Stimulated activated memory B cell treated with anti-CD40 and anti-IgM and Interleukin-4, amounts not matched to agents 10 μg/mL and 1 μg/mL and 100 μg/mL, for 72 hours (primary cell): ENCODE data around the gene ABCC4.

Experiments used
- ATAC-seq: fragments of 150-1000 bp; cut with Tn5 transposase; 2 replicates; pipeline ENCODE4 v1.10.0; 2021
- H3K27ac Mint-ChIP-seq: one replicate; pipeline ENCODE4 v1.8.0; 2022; ENCODE audit warnings: mild to moderate bottlenecking, mixed read lengths
- H3K27me3 Mint-ChIP-seq: one replicate; pipeline ENCODE4 v1.8.0; 2022; ENCODE audit warnings: mixed read lengths
- H3K36me3 Mint-ChIP-seq: one replicate; pipeline ENCODE4 v1.8.0; 2022; ENCODE audit warnings: mixed read lengths
- H3K4me1 Mint-ChIP-seq: one replicate; pipeline ENCODE4 v1.8.0; 2022; ENCODE audit warnings: mixed read lengths
- H3K4me3 Mint-ChIP-seq: one replicate; pipeline ENCODE4 v1.8.0; 2022; ENCODE audit warnings: mild to moderate bottlenecking, moderate library complexity, mixed read lengths
- H3K9me3 Mint-ChIP-seq: one replicate; pipeline ENCODE4 v1.8.0; 2022; ENCODE audit warnings: mixed read lengths

Gene ABCC4

GRCh38 chr13:95098916-95099315 lies 202.3 kb downstream of the ABCC4 start:
- Mint-ChIP-seq H3K9me3 (peaks cover 17% of the 10 kb centered on the region), H3K27me3 (no peaks in the 10 kb centered on the region), H3K4me3 (no peak overlapping the region), H3K36me3 (peaks cover 50% of the 10 kb centered on the region), H3K27ac (no peak overlapping the region), H3K4me1 (no peaks in the 10 kb centered on the region)
- no peak for ATAC-seq

- no peak overlapping the region for H3K27ac Mint-ChIP-seq
- ATAC-seq: no peak
- H3K4me3 Mint-ChIP-seq: no peak overlapping the region
- H3K36me3 Mint-ChIP-seq: peaks cover 72% of the 10 kb centered on the region
- H3K9me3 Mint-ChIP-seq: peaks cover 11% of the 10 kb centered on the region
- H3K27me3 Mint-ChIP-seq: no peaks in the 10 kb centered on the region
- H3K4me1 Mint-ChIP-seq: no peaks in the 10 kb centered on the region
Measured at GRCh38 chr13:95091755-95092154, 209.5 kb downstream of the ABCC4 start.

DNA sequence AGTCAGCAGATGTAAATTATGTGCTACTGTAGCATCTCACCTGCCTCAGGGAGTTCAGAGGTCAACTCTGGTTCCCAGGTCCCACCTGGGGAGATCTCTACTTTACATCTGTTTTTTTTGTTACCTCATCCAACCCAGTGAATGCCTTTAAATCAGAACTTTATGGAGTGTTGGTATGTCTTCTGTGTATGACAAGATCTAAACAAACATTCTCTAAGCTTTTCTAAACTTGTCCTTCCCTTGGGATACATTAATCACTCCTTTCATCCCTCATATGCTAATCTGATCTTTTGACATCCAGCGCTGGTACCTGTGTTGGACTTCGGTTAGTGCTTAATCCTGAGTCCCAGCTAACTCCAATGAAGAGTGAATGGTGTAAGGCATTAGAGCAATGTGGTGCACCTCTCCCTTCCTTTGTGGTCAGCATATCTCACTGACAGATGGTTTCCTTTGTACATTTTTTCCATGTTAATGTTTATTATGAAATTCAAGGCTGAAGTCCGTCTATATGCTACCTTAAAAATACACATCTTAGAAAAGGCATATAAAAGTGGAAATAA lies 213.4 kb downstream of the ABCC4 start:
- no peak overlapping the region for H3K4me3 Mint-ChIP-seq
- H3K27me3 Mint-ChIP-seq: no peaks in the 10 kb centered on the region
- ATAC-seq: no peak
- no peak overlapping the region for H3K27ac Mint-ChIP-seq
- no peaks in the 10 kb centered on the region for H3K4me1 Mint-ChIP-seq
- peaks cover 33% of the 10 kb centered on the region for H3K36me3 Mint-ChIP-seq
- peaks cover 5% of the 10 kb centered on the region for H3K9me3 Mint-ChIP-seq

GRCh38 chr13:95086761-95087160 lies 214.5 kb downstream of the ABCC4 start:
- H3K27me3 Mint-ChIP-seq: no peaks in the 10 kb centered on the region
- H3K4me3 Mint-ChIP-seq: no peak overlapping the region
- no peak overlapping the region for H3K27ac Mint-ChIP-seq
- H3K4me1 Mint-ChIP-seq: no peaks in the 10 kb centered on the region
- ATAC-seq: no peak
- H3K36me3 Mint-ChIP-seq: peaks cover 22% of the 10 kb centered on the region
- H3K9me3 Mint-ChIP-seq: no peaks in the 10 kb centered on the region

- H3K27me3 Mint-ChIP-seq: no peaks in the 10 kb centered on the region
- H3K36me3 Mint-ChIP-seq: peaks cover 16% of the 10 kb centered on the region
- no peak overlapping the region for H3K27ac Mint-ChIP-seq
Measured at GRCh38 chr13:95083758-95084157, 217.5 kb downstream of the ABCC4 start.

GRCh38 chr13:95083066-95083465 lies 218.2 kb downstream of the ABCC4 start:
- Mint-ChIP-seq H3K4me1 (no peaks in the 10 kb centered on the region), H3K4me3 (no peak overlapping the region), H3K27me3 (no peaks in the 10 kb centered on the region), H3K36me3 (peaks cover 19% of the 10 kb centered on the region), H3K9me3 (no peaks in the 10 kb centered on the region), H3K27ac (no peak overlapping the region)
- ATAC-seq: no peak

More at GRCh38 chr13:95083758-95084157, 217.5 kb downstream of the ABCC4 start:
- Mint-ChIP-seq H3K4me3 (no peak overlapping the region), H3K9me3 (no peaks in the 10 kb centered on the region), H3K4me1 (no peaks in the 10 kb centered on the region)
- ATAC-seq: no peak

GRCh38 chr13:95075506-95075905 lies 225.7 kb downstream of the ABCC4 start:
- no peaks in the 10 kb centered on the region for H3K4me1 Mint-ChIP-seq
- no peak for ATAC-seq
- H3K27me3 Mint-ChIP-seq: no peaks in the 10 kb centered on the region
- peaks cover 65% of the 10 kb centered on the region for H3K36me3 Mint-ChIP-seq
- no peaks in the 10 kb centered on the region for H3K9me3 Mint-ChIP-seq
- no peak overlapping the region for H3K4me3 Mint-ChIP-seq
- H3K27ac Mint-ChIP-seq: no peak overlapping the region

GRCh38 chr13:95074820-95075219 lies 226.4 kb downstream of the ABCC4 start:
- no peak overlapping the region for H3K27ac Mint-ChIP-seq
- H3K36me3 Mint-ChIP-seq: peaks cover 72% of the 10 kb centered on the region
- no peaks in the 10 kb centered on the region for H3K4me1 Mint-ChIP-seq
- no peaks in the 10 kb centered on the region for H3K9me3 Mint-ChIP-seq
- no peak for ATAC-seq
- no peak overlapping the region for H3K4me3 Mint-ChIP-seq
- no peaks in the 10 kb centered on the region for H3K27me3 Mint-ChIP-seq

- Mint-ChIP-seq H3K9me3 (no peaks in the 10 kb centered on the region), H3K27me3 (no peaks in the 10 kb centered on the region), H3K36me3 (peaks cover 80% of the 10 kb centered on the region), H3K27ac (no peak overlapping the region), H3K4me3 (no peak overlapping the region), H3K4me1 (no peaks in the 10 kb centered on the region)
- no peak for ATAC-seq
Measured at GRCh38 chr13:95073747-95074311, 227.4 kb downstream of the ABCC4 start.

DNA sequence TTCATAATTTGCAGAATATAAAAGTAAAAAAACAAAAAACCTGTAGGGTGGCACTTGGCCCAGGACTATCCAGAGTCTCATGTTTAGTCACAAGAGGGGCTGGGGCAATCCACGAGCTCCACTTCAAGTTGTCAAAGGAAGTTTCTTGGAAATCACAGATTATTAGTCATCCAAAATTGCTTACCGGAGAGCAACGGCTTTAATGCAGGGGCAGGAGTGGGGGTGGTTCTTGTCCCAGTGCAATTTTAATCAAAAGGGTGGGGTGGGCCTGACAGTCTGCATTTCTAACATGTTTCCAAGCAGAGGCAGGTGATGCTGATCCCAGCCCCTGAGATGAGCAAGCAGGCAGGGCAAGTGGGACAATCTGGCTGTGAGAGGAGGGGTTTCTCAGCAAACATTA lies 233.9 kb downstream of the ABCC4 start:
- Mint-ChIP-seq H3K27ac (no peak overlapping the region), H3K36me3 (peaks cover 67% of the 10 kb centered on the region), H3K27me3 (no peaks in the 10 kb centered on the region), H3K4me3 (no peak overlapping the region), H3K4me1 (no peaks in the 10 kb centered on the region), H3K9me3 (no peaks in the 10 kb centered on the region)
- no peak for ATAC-seq

DNA sequence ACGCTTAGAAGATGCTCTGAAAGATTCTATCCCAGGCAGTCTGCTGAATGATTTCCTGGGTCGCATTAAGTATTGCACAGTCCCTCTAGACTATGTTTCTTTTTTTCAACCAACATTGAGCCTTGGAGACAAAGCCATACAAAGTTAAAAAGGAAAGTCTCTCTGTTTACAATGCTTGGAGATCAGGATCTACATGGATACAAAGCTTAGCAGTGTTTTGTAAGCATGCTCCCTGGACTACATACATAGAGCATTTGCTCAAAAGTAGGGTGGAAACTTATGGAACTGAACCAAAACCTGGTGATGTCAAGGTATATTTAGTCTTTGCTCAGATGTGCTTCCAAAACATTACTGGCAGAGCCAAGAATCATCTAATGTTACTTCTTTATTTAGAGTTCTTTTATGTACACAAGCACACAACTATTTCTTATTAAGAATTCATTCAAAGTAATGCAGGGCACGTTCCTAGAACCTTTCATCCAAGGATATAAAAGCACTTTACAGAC lies 241.2 kb downstream of the ABCC4 start:
- ATAC-seq: no peak
- no peak overlapping the region for H3K4me3 Mint-ChIP-seq
- no peaks in the 10 kb centered on the region for H3K27me3 Mint-ChIP-seq

GRCh38 chr13:95059306-95059705 lies 241.9 kb downstream of the ABCC4 start:
- no peak overlapping the region for H3K4me3 Mint-ChIP-seq
- no peaks in the 10 kb centered on the region for H3K4me1 Mint-ChIP-seq
- no peak for ATAC-seq
- H3K9me3 Mint-ChIP-seq: no peaks in the 10 kb centered on the region
- no peak overlapping the region for H3K27ac Mint-ChIP-seq
- H3K36me3 Mint-ChIP-seq: peaks cover 37% of the 10 kb centered on the region
- H3K27me3 Mint-ChIP-seq: no peaks in the 10 kb centered on the region

More for the DNA sequence above, 241.2 kb downstream of the ABCC4 start:
- Mint-ChIP-seq H3K27ac (no peak overlapping the region), H3K9me3 (no peaks in the 10 kb centered on the region), H3K36me3 (peaks cover 41% of the 10 kb centered on the region), H3K4me1 (no peaks in the 10 kb centered on the region)

- H3K27me3 Mint-ChIP-seq: no peaks in the 10 kb centered on the region
- H3K4me1 Mint-ChIP-seq: no peaks in the 10 kb centered on the region
- H3K27ac Mint-ChIP-seq: no peak overlapping the region
- ATAC-seq: no peak
- no peaks in the 10 kb centered on the region for H3K9me3 Mint-ChIP-seq
- peaks cover 37% of the 10 kb centered on the region for H3K36me3 Mint-ChIP-seq
- H3K4me3 Mint-ChIP-seq: no peak overlapping the region
Measured at GRCh38 chr13:95058680-95059079, 242.6 kb downstream of the ABCC4 start.

DNA sequence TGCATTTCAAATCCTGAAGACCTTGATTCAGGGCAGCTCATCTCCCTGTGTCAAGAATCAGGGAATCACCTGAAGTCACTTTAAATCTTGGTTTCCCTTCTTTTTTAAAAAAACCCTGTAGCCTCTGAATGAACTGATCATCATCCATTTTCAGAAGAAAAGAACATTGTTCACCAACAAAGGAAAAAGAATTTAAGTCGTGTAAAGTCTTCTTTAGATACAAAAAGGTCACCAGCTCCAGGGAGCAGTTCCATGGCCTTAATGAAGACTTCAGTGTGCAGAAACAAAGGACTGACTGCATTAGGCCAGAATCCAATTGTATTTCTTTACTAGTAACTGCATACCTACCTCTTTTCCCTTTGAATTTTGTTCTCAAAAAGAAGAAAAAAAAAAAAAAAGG lies 245.0 kb downstream of the ABCC4 start:
- H3K27me3 Mint-ChIP-seq: no peaks in the 10 kb centered on the region
- no peaks in the 10 kb centered on the region for H3K4me1 Mint-ChIP-seq
- no peaks in the 10 kb centered on the region for H3K9me3 Mint-ChIP-seq
- peaks cover 20% of the 10 kb centered on the region for H3K36me3 Mint-ChIP-seq
- no peak overlapping the region for H3K27ac Mint-ChIP-seq
- no peak for ATAC-seq
- H3K4me3 Mint-ChIP-seq: no peak overlapping the region

- Mint-ChIP-seq H3K27ac (no peak overlapping the region), H3K9me3 (no peaks in the 10 kb centered on the region)
Measured at GRCh38 chr13:95050800-95051615, 250.2 kb downstream of the ABCC4 start.

DNA sequence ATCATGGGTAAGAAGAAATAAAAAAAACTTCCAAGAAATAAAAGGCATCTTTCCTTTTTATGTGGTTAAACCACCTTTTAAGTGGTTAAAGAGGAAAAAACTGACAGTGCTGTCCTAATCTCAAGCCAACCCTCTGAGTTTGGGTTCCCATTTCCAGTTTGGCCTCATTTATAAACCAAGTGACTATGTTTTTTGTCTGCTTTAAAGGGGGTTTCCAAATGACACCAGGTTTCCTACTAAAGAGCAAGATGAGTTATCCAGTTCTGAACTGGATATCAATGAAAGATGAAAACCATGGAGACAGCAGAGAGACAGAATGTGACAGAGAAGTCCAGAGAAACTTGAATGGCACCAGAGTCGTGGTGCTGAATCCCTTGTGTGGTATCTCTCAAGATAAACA lies 251.5 kb downstream of the ABCC4 start:
- H3K4me3 Mint-ChIP-seq: no peak overlapping the region
- no peak overlapping the region for H3K27ac Mint-ChIP-seq
- H3K36me3 Mint-ChIP-seq: peaks cover 14% of the 10 kb centered on the region
- H3K9me3 Mint-ChIP-seq: no peaks in the 10 kb centered on the region
- ATAC-seq: no peak
- no peaks in the 10 kb centered on the region for H3K4me1 Mint-ChIP-seq
- no peaks in the 10 kb centered on the region for H3K27me3 Mint-ChIP-seq

More at GRCh38 chr13:95050800-95051615, 250.2 kb downstream of the ABCC4 start:
- ATAC-seq: no peak
- Mint-ChIP-seq H3K4me3 (no peak overlapping the region), H3K4me1 (no peaks in the 10 kb centered on the region), H3K27me3 (no peaks in the 10 kb centered on the region), H3K36me3 (peaks cover 9% of the 10 kb centered on the region)
